HepG2 (cell line): ENCODE results near the gene ANKRD39. TPM values are rescaled to one million over a fixed set of nuclear protein-coding genes. Genes with fewer than 3 reads are reported as not detected.
A peak's percentile ranks its signal among the peaks of the same experiment; 100 is the strongest.

Experiments used
- ARNT ChIP-seq: fragments of 450-650 bp; IDR thresholded peaks from 2 replicates; pipeline ENCODE4 v1.6.1; 2017
- HNRNPUL1 ChIP-seq: fragments of 200-400 bp; formaldehyde crosslinking; IDR thresholded peaks from 2 replicates; pipeline ENCODE4 v1.6.1; 2017; ENCODE audit warnings: low read depth, mild to moderate bottlenecking, low read length, moderate library complexity
- JDP2 ChIP-seq: sonication (generic); formaldehyde crosslinking; IDR thresholded peaks from 2 replicates; pipeline ENCODE4 v1.8.1; 2022; ENCODE audit warnings: missing genetic modification reagents, borderline replicate concordance
- PAX8 ChIP-seq: sonication (generic); formaldehyde crosslinking; IDR thresholded peaks from 2 replicates; pipeline ENCODE4 v1.8.0; 2022; ENCODE audit warnings: mild to moderate bottlenecking, missing genetic modification reagents, borderline replicate concordance
- PCBP1 ChIP-seq: fragments of 200-400 bp; formaldehyde crosslinking; IDR thresholded peaks from 2 replicates; pipeline ENCODE4 v1.6.1; 2017; ENCODE audit warnings: mild to moderate bottlenecking, low read depth, low read length, borderline replicate concordance
- PLRG1 ChIP-seq: fragments of 450-650 bp; conservative IDR thresholded peaks from 2 replicates; pipeline ENCODE4 v1.6.1; 2016
- POLR2A ChIP-seq, 2 experiments: IDR thresholded peaks; 2 replicates each; pipeline ENCODE4 v1.6.1; 2011; ENCODE audit warnings: low read depth in 2 of 2, low read length in 2 of 2, mild to moderate bottlenecking in 1 of 2, moderate library complexity in 1 of 2; ENCODE audit not compliant: insufficient read depth in 1 of 2
- SMAD3 ChIP-seq: sonication (generic); formaldehyde crosslinking; IDR thresholded peaks from 2 replicates; pipeline ENCODE4 v1.4.0; 2020; ENCODE audit warnings: missing genetic modification reagents
- SMARCC2 ChIP-seq: fragments of 450-650 bp; IDR thresholded peaks from 2 replicates; pipeline ENCODE4 v1.6.1; 2017; ENCODE audit warnings: antibody characterized with exemption, mild to moderate bottlenecking
- SUZ12 ChIP-seq: fragments of 150-350 bp; IDR thresholded peaks from 2 replicates; pipeline ENCODE4 v1.6.1; 2014; ENCODE audit warnings: low read depth, low read length
- SYNCRIP ChIP-seq: fragments of 200-400 bp; formaldehyde crosslinking; IDR thresholded peaks from 2 replicates; pipeline ENCODE4 v1.6.1; 2018; ENCODE audit warnings: mild to moderate bottlenecking, low read depth, low read length; ENCODE audit not compliant: insufficient read depth
- TARDBP ChIP-seq: sonication (generic); formaldehyde crosslinking; IDR thresholded peaks from 2 replicates; pipeline ENCODE4 v1.8.0; 2022; ENCODE audit warnings: mild to moderate bottlenecking, missing genetic modification reagents
- ZFP36L1 ChIP-seq: sonication (generic); formaldehyde crosslinking; IDR thresholded peaks from 2 replicates; pipeline ENCODE4 v1.8.0; 2022; ENCODE audit warnings: mild to moderate bottlenecking, missing genetic modification reagents, moderate library complexity
- ZFP91 ChIP-seq: sonication (generic); formaldehyde crosslinking; IDR thresholded peaks from 2 replicates; pipeline ENCODE4 v1.9.0; 2022; ENCODE audit warnings: missing genetic modification reagents, mild to moderate bottlenecking, borderline replicate concordance
- ZFX ChIP-seq: sonication (generic); formaldehyde crosslinking; IDR thresholded peaks from 2 replicates; pipeline ENCODE4 v1.4.0; 2020; ENCODE audit warnings: mild to moderate bottlenecking, low read depth, missing genetic modification reagents, moderate library complexity
- ZNF547 ChIP-seq: sonication (generic); formaldehyde crosslinking; IDR thresholded peaks from 2 replicates; pipeline ENCODE4 v1.5.1; 2020; ENCODE audit warnings: mild to moderate bottlenecking, missing genetic modification reagents
- ZNF792 ChIP-seq: IDR thresholded peaks from 2 replicates; pipeline ENCODE4 v1.6.1; 2016
- polyA plus RNA-seq, 8 experiments: library from polyadenylated mRNA; depleted of rRNA in 3 of 8; stranded (reverse) in 7 of 8; unstranded in 1 of 8; fragments of >200 nt; fragmentation: Illumina TruSeq in 4 of 8; extraction: Trizol in 4 of 8; gene quantifications; 2 replicates each; pipeline versions ENCODE4 v1.2.1 to v1.2.3, GENCODE V29; 2011 to 2016; ENCODE audit warnings: low read depth in 4 of 8, missing spikeins in 1 of 8, mixed read lengths in 1 of 8; ENCODE audit not compliant: insufficient read depth in 1 of 8
- total RNA-seq, 5 experiments: library from RNA; depleted of rRNA; stranded (reverse); fragments of >200 nt; fragmentation: Illumina TruSeq; extraction: Trizol; gene quantifications; 2 replicates each; pipeline ENCODE4 v1.2.3, GENCODE V29; 2016; ENCODE audit warnings: low read depth in 1 of 5
- TF ChIP-seq, protein P1 (sequence below): sonication (generic); formaldehyde crosslinking; IDR thresholded peaks from 2 replicates; pipeline ENCODE4 v1.4.0; 2020; ENCODE audit warnings: missing genetic modification reagents
- TF ChIP-seq, protein P2 (sequence below): sonication (generic); formaldehyde crosslinking; IDR thresholded peaks from 2 replicates; pipeline ENCODE4 v1.5.1; 2020; ENCODE audit warnings: missing genetic modification reagents, mild to moderate bottlenecking, borderline replicate concordance
- TF ChIP-seq, protein P3 (sequence below): sonication (generic); formaldehyde crosslinking; IDR thresholded peaks from 2 replicates; pipeline ENCODE4 v1.5.0; 2020; ENCODE audit warnings: mild to moderate bottlenecking, missing genetic modification reagents, borderline replicate concordance
- TF ChIP-seq, protein P4 (sequence below): sonication (generic); formaldehyde crosslinking; IDR thresholded peaks from 2 replicates; pipeline ENCODE4 v1.8.1; 2023; ENCODE audit warnings: mild to moderate bottlenecking, moderate library complexity, missing genetic modification reagents

Gene ANKRD39
- total and polyA plus RNA-seq, 2 of the 13 experiments (the other 11 are each of a cell fraction or from before 2014, with no cell fraction given), result 23.2 to 24.8 TPM

DNA sequence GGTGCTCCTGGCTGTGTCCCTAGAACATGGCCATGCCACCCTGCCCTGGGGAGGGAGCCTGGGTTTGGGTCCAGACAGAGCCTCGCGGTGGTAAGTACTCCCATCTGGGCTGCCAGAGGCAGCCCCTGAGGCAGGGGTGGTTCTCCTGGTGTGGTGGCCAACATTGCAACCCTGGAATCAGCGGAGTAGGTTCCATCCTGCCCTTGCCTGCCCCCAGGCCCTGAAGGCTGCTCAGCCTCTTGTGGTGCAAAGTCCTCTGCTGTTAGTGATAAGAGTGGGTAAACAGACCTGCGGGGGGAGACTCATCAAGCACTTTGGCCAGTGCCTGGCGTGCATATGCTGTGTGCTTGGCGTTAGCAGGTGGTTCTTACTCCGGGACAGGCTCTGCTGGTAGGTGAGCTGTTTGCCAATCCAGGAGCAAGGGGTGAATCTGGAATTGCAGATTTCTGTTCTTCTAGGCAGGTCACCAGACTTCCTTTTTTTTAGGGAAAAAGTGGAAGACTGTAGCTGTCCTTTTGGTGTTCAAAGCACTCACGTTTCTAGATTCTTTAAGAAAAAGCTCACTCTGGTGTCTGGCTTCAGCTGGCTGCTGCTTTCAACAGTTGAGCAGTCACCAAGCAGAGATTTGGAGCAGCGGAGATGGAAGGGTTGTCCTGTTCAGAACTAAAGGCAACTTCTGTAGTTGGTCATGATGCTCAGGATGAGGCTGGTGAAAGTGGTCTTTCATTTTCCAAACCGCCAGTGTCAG, 38.5 kb downstream of the ANKRD39 start (continued):
- TF ChIP-seq SUZ12, result no peak
- TF ChIP-seq, protein P1, sequence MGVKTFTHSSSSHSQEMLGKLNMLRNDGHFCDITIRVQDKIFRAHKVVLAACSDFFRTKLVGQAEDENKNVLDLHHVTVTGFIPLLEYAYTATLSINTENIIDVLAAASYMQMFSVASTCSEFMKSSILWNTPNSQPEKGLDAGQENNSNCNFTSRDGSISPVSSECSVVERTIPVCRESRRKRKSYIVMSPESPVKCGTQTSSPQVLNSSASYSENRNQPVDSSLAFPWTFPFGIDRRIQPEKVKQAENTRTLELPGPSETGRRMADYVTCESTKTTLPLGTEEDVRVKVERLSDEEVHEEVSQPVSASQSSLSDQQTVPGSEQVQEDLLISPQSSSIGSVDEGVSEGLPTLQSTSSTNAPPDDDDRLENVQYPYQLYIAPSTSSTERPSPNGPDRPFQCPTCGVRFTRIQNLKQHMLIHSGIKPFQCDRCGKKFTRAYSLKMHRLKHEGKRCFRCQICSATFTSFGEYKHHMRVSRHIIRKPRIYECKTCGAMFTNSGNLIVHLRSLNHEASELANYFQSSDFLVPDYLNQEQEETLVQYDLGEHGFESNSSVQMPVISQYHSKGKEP (CRISPR knock-in tag), result no peak
- no peak for TF ChIP-seq PCBP1
- TF ChIP-seq, protein P2, sequence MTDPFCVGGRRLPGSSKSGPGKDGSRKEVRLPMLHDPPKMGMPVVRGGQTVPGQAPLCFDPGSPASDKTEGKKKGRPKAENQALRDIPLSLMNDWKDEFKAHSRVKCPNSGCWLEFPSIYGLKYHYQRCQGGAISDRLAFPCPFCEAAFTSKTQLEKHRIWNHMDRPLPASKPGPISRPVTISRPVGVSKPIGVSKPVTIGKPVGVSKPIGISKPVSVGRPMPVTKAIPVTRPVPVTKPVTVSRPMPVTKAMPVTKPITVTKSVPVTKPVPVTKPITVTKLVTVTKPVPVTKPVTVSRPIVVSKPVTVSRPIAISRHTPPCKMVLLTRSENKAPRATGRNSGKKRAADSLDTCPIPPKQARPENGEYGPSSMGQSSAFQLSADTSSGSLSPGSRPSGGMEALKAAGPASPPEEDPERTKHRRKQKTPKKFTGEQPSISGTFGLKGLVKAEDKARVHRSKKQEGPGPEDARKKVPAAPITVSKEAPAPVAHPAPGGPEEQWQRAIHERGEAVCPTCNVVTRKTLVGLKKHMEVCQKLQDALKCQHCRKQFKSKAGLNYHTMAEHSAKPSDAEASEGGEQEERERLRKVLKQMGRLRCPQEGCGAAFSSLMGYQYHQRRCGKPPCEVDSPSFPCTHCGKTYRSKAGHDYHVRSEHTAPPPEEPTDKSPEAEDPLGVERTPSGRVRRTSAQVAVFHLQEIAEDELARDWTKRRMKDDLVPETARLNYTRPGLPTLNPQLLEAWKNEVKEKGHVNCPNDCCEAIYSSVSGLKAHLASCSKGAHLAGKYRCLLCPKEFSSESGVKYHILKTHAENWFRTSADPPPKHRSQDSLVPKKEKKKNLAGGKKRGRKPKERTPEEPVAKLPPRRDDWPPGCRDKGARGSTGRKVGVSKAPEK (CRISPR knock-in tag), result peak; percentile 82; the same call in 1 of the 2 replicates
- peak; percentile 34; the same call in 1 of the 2 replicates for TF ChIP-seq PAX8 (CRISPR knock-in tag)
- TF ChIP-seq ZNF792 (CRISPR knock-in tag), result peak; percentile 84
- TF ChIP-seq ZFP91, result peak; percentile 94
- no peak for TF ChIP-seq PLRG1
- TF ChIP-seq TARDBP (CRISPR knock-in tag), result peak; percentile 99
- no peak for TF ChIP-seq HNRNPUL1
- TF ChIP-seq, protein P3, sequence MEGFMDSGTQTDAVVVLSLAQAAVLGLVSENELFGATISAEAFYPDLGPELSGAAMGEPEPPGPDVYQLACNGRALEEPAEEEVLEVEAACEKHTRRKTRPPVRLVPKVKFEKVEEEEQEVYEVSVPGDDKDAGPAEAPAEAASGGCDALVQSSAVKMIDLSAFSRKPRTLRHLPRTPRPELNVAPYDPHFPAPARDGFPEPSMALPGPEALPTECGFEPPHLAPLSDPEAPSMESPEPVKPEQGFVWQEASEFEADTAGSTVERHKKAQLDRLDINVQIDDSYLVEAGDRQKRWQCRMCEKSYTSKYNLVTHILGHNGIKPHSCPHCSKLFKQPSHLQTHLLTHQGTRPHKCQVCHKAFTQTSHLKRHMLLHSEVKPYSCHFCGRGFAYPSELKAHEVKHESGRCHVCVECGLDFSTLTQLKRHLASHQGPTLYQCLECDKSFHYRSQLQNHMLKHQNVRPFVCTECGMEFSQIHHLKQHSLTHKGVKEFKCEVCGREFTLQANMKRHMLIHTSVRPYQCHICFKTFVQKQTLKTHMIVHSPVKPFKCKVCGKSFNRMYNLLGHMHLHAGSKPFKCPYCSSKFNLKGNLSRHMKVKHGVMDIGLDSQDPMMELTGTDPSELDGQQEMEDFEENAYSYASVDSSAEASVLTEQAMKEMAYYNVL, result 0 out of 2 replicates have a peak, but pooled peaks have one; percentile 51
- no peak for TF ChIP-seq JDP2 (CRISPR knock-in tag)
- TF ChIP-seq, protein P4, sequence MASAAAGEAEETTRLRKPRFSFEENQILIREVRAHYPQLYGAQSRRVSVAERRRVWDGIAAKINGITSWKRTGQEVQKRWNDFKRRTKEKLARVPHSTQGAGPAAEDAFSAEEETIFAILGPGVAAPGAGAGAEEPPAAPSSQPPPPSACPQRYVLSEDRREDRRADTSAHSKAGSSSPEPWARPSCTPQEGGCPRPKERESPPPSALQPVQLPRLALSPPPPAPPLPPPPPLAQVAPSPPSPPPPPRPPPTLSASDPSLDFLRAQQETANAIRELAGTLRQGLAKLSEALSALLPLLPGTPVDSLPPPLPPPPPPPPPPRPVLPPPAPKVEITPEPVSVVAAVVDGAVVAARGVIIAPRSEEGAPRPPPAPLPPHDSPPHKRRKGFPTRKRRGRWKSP (CRISPR knock-in tag), result peak; percentile 99
- no peak; the same call in 1 of the 2 replicates for TF ChIP-seq ZNF547 (CRISPR knock-in tag)
- no peak for TF ChIP-seq SMARCC2
- 0 out of 2 replicates have a peak, but pooled peaks have one; percentile 76 for TF ChIP-seq ZFP36L1 (CRISPR knock-in tag)
- TF ChIP-seq ZFX (CRISPR knock-in tag), result peak; percentile 85
- TF ChIP-seq SMAD3 (CRISPR knock-in tag), result peak; percentile 94
- TF ChIP-seq POLR2A (IDR thresholded peaks at IDR 0.05; ENCODE audit: insufficient read depth in 1 of 2, low read depth in 2 of 2, low read length in 2 of 2), result peak in 1 of 2 experiments; percentile 53; a peak in 2 of 4 replicates
- no peak for TF ChIP-seq ARNT
- TF ChIP-seq SYNCRIP, result no peak
